Stimulated activated naive CD4-positive, alpha-beta T cell (primary cell): ENCODE data around the gene IL22RA1.

ENCODE experiments used
- DNase-seq, 6 experiments: peaks; one replicate each; lab custom pipeline; 2025; lab: John Stamatoyannopoulos, UW

Gene IL22RA1

GRCh38 chr1:24136956-24137539, 5.9 kb downstream of the IL22RA1 start:
- DNase-seq = no peak

- no peak for DNase-seq
Observed at GRCh38 chr1:24134376-24134775, 8.6 kb downstream of the IL22RA1 start.

GRCh38 chr1:24133819-24134218, 9.1 kb downstream of the IL22RA1 start:
- no peak for DNase-seq

GRCh38 chr1:24130385-24130784, 12.6 kb downstream of the IL22RA1 start:
- DNase-seq = no peak

- DNase-seq = no peak
Observed at GRCh38 chr1:24127801-24128363, 15.1 kb downstream of the IL22RA1 start.

- no peak for DNase-seq
Observed at GRCh38 chr1:24127134-24127800, 15.7 kb downstream of the IL22RA1 start.

- DNase-seq = no peak
Observed at GRCh38 chr1:24126672-24127023, 16.3 kb downstream of the IL22RA1 start.

- DNase-seq = no peak
Observed at GRCh38 chr1:24126018-24126671, 16.8 kb downstream of the IL22RA1 start.

GRCh38 chr1:24125456-24125855, 17.5 kb downstream of the IL22RA1 start:
- DNase-seq = no peak

- DNase-seq = no peak
Observed at GRCh38 chr1:24124980-24125379, 18.0 kb downstream of the IL22RA1 start.

GRCh38 chr1:24123611-24124010, 19.3 kb downstream of the IL22RA1 start:
- DNase-seq = no peak

- no peak for DNase-seq
Observed at GRCh38 chr1:24122776-24123175, 20.2 kb downstream of the IL22RA1 start.

- no peak for DNase-seq
Observed at GRCh38 chr1:24121406-24121805, 21.5 kb downstream of the IL22RA1 start.

- DNase-seq = no peak
Observed at GRCh38 chr1:24120965-24121364, 22.0 kb downstream of the IL22RA1 start.

GRCh38 chr1:24119859-24120756, 22.8 kb downstream of the IL22RA1 start:
- DNase-seq = no peak

- DNase-seq = no peak
Observed at GRCh38 chr1:24119489-24119858, 23.5 kb downstream of the IL22RA1 start.

GRCh38 chr1:24118410-24119242, 24.3 kb downstream of the IL22RA1 start:
- no peak for DNase-seq

GRCh38 chr1:24117722-24118409, 25.1 kb downstream of the IL22RA1 start:
- DNase-seq = no peak

- DNase-seq = no peak
Observed at GRCh38 chr1:24117132-24117531, 25.8 kb downstream of the IL22RA1 start.

GRCh38 chr1:24114753-24115152, 28.2 kb downstream of the IL22RA1 start:
- no peak for DNase-seq

GRCh38 chr1:24113641-24114033, 29.3 kb downstream of the IL22RA1 start:
- no peak for DNase-seq
